HG03442 (cell line): ENCODE results near the gene KIAA1958.
"Not testable (repeated sequence)": the region's sequence is repeated elsewhere in the genome, so short reads cannot be mapped to it uniquely, and the experiment has no call there.

Experiments
- ATAC-seq: cut with Tn5 transposase; IDR thresholded peaks from one replicate; pipeline ENCODE4 v1.9.1; 2021; ENCODE audit warnings: mild to moderate bottlenecking, moderate library complexity; ENCODE audit not compliant: unreplicated experiment

The KIAA1958 gene

GRCh38 chr9:112640311-112640710, 153.7 kb downstream of the KIAA1958 start:
- ATAC-seq = no peak

GRCh38 chr9:112642126-112642525, 155.5 kb downstream of the KIAA1958 start:
- ATAC-seq = no peak

- no peak for ATAC-seq
Observed at GRCh38 chr9:112647596-112647995, 161.0 kb downstream of the KIAA1958 start.

GRCh38 chr9:112648624-112649023, 162.0 kb downstream of the KIAA1958 start:
- no peak for ATAC-seq

- no peak for ATAC-seq
Observed at GRCh38 chr9:112654282-112654681, 167.7 kb downstream of the KIAA1958 start.

GRCh38 chr9:112655668-112656067, 169.0 kb downstream of the KIAA1958 start:
- no peak for ATAC-seq

GRCh38 chr9:112659906-112660305, 173.3 kb downstream of the KIAA1958 start:
- ATAC-seq = no peak

GRCh38 chr9:112663681-112664080, 177.1 kb downstream of the KIAA1958 start:
- no peak for ATAC-seq

GRCh38 chr9:112664531-112664930, 177.9 kb downstream of the KIAA1958 start:
- ATAC-seq = no peak

GRCh38 chr9:112665347-112665746, 178.7 kb downstream of the KIAA1958 start:
- no peak for ATAC-seq

GRCh38 chr9:112669326-112669725, 182.7 kb downstream of the KIAA1958 start:
- ATAC-seq = no peak

- ATAC-seq = no peak
Observed at GRCh38 chr9:112670991-112671625, 184.5 kb downstream of the KIAA1958 start.

GRCh38 chr9:112673221-112673620, 186.6 kb downstream of the KIAA1958 start:
- not testable (repeated sequence) for ATAC-seq

GRCh38 chr9:112677040-112677439, 190.4 kb downstream of the KIAA1958 start:
- no peak for ATAC-seq

- ATAC-seq = no peak
Observed at GRCh38 chr9:112680731-112681402, 194.2 kb downstream of the KIAA1958 start.

- no peak for ATAC-seq
Observed at GRCh38 chr9:112689161-112689740, 202.6 kb downstream of the KIAA1958 start.

- no peak for ATAC-seq
Observed at GRCh38 chr9:112694706-112695555, 208.3 kb downstream of the KIAA1958 start.

- no peak for ATAC-seq
Observed at GRCh38 chr9:112696461-112696860, 209.8 kb downstream of the KIAA1958 start.

GRCh38 chr9:112699230-112699629, 212.6 kb downstream of the KIAA1958 start:
- peak; percentile 78 for ATAC-seq

GRCh38 chr9:112700085-112700484, 213.5 kb downstream of the KIAA1958 start:
- no peak for ATAC-seq

- no peak for ATAC-seq
Observed at GRCh38 chr9:112703304-112703703, 216.7 kb downstream of the KIAA1958 start.
